Measurements from ENCODE around the gene SHISA9. TPM values are rescaled to one million over a fixed set of nuclear protein-coding genes. Genes with fewer than 3 reads are reported as not detected.
"Not testable (repeated sequence)": the region's sequence is repeated elsewhere in the genome, so short reads cannot be mapped to it uniquely, and the experiment has no call there.

SHISA9 gene
- not detected for total RNA-seq
- long read RNA-seq, result 0 reads

DNA sequence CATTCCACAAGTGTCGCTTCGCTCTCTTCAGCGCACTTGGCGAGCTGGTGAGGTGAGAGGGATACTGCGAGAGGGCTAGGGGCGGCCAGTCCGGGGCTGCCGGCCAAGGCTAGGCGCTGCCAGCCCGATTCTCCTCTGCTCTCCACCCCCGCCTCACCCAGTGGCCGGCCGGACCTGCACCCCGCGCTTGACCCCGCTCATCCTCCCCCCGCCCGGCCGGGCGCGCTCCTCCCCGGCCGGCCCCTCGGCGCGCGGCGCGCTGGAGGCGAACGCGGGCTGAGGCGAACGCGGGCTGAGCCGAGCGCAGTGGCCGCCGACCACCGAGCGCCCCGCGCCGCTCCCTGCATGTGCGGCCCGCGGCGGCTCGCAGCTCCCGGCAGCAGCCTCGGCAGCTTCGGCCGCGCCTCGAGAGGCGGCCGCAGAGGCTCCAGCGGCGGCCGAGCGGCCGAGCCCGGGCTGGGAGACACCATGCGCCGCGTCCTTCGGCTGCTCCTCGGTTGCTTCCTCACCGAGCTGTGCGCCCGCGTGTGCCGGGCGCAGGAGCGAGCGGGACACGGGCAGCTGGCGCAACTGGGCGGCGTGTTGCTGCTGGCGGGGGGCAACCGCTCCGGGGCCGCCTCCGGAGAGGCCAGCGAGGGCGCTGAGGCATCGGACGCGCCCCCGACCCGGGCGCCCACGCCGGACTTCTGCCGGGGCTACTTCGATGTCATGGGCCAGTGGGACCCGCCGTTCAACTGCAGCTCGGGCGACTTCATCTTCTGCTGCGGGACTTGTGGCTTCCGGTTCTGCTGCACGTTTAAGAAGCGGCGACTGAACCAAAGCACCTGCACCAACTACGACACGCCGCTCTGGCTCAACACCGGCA is at the start of gene SHISA9:
Gene SHISA9 (plus strand): TSS at position 2 of the 865 bp plus-strand sequence.
- Histone ChIP-seq H3K27me3 (ENCODE audit: low read depth) (peaks cover 72% of the 10 kb centered on the region), H3K27ac (no peak within 1 kb of the TSS), H3K4me1 (no peaks in the 10 kb centered on the region), H3K9me3 (no peaks in the 10 kb centered on the region), H3K36me3 (no peaks in the 10 kb centered on the region), H3K4me3 (no peak within 1 kb of the TSS)
- no peak for ATAC-seq
- intact Hi-C loops (cut with DNase I), result no loop called here
- DNase-seq, result no peak
- TF ChIP-seq, protein P1, sequence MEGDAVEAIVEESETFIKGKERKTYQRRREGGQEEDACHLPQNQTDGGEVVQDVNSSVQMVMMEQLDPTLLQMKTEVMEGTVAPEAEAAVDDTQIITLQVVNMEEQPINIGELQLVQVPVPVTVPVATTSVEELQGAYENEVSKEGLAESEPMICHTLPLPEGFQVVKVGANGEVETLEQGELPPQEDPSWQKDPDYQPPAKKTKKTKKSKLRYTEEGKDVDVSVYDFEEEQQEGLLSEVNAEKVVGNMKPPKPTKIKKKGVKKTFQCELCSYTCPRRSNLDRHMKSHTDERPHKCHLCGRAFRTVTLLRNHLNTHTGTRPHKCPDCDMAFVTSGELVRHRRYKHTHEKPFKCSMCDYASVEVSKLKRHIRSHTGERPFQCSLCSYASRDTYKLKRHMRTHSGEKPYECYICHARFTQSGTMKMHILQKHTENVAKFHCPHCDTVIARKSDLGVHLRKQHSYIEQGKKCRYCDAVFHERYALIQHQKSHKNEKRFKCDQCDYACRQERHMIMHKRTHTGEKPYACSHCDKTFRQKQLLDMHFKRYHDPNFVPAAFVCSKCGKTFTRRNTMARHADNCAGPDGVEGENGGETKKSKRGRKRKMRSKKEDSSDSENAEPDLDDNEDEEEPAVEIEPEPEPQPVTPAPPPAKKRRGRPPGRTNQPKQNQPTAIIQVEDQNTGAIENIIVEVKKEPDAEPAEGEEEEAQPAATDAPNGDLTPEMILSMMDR (IDR thresholded peaks at IDR 0.05), result no peak

DNA sequence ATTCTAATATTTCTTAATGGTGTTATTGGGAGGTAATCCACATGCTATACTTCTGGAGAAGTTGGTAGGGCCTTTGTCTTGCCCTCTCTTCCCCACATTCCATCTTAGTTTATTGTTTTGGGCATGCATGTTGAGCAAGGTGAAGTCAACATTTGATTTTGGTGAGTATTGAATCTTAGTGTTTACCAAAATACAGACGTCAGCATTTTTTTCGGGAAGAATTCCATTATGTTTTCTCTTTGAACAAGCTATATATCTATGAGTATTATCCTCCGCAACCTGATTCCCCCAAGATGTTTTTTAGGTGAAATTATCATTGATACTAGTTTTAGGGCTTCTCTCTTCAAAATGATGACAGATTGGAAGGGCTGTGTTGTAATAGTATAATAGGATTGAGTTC is 47.4 kb upstream of the SHISA9 start:
- H3K36me3 ChIP-seq, result no peaks in the 10 kb centered on the region
- H3K27ac ChIP-seq, result no peak overlapping the region
- no peaks in the 10 kb centered on the region for H3K27me3 ChIP-seq (ENCODE audit: low read depth)
- intact Hi-C loops (cut with DNase I), result no loop called here
- no peak overlapping the region for H3K4me3 ChIP-seq
- ATAC-seq (no peak), DNase-seq (no peak)
- no peaks in the 10 kb centered on the region for H3K9me3 ChIP-seq
- H3K4me1 ChIP-seq, result no peaks in the 10 kb centered on the region
- TF ChIP-seq, protein P1 (IDR thresholded peaks at IDR 0.05), result no peak

DNA sequence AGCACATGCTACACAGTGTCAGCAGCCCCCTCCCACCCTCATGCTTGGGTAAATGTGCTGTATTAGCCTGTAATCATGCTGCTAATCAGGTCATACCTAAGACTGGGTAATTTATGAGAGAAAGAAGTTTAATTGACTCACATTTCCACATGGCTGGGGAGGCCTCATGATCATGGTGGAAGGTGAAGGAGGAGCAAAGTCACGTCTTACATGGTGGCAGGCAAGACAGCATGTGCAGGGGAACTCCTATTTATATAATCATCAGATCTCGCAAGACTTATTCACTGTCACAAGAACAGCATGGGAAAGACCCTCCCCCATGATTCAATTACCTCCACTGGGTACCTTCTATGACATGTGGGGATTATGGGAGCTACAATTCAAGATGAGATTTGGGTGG is 44.0 kb upstream of the SHISA9 start:
- not testable (repeated sequence) for H3K27me3 ChIP-seq (ENCODE audit: low read depth); ATAC-seq

DNA sequence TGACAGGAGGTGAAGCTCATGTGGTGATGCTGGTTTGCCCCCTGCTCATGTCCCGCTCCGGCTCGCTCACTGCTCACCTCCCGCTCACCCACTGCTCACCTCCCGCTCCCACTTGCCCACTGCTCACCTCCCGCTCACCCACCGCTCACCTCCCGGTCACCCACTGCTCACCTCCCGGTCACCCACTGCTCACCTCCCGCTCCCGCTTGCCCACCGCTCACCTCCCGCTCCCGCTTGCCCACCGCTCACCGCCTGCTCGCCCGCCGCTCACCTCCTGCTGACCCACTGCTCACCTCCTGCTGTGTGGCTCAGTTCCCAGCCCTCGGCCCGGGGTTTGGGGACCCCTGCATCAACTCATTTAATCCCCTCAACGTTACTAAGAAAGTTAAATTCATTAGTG is 39.1 kb upstream of the SHISA9 start:
- Histone ChIP-seq H3K4me1 (no peaks in the 10 kb centered on the region), H3K4me3 (no peak overlapping the region), H3K27ac (no peak overlapping the region), H3K27me3 (ENCODE audit: low read depth) (no peaks in the 10 kb centered on the region), H3K9me3 (no peaks in the 10 kb centered on the region), H3K36me3 (no peaks in the 10 kb centered on the region)
- DNase-seq, result no peak
- intact Hi-C loops (cut with DNase I), result no loop called here
- TF ChIP-seq, protein P1 (IDR thresholded peaks at IDR 0.05), result no peak
- ATAC-seq, result no peak

More for the DNA sequence above, 44.0 kb upstream of the SHISA9 start:
- intact Hi-C loops (cut with DNase I); H3K27ac ChIP-seq; DNase-seq; H3K36me3 ChIP-seq; H3K4me3 ChIP-seq; H3K9me3 ChIP-seq; H3K4me1 ChIP-seq: not testable (repeated sequence)

DNA sequence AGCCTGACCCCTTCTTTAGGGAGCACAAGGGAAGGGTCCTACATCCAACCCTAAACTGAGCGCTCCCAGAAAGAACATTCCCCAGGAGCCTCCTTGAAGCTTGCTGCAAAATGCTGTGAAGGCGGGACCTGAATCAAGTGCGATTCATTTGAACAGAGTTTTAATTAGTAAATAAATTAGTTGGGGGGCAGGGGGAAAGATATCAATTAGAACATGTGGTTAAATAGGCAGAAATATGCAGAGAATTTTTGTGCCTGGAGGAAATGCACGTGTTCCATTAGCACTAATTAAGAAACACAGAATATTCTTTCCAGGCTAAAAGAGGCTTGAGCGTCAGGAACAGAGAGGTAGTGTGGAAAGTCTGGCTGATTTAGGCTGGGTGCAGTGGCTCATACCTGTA is 38.5 kb upstream of the SHISA9 start:
- no peaks in the 10 kb centered on the region for H3K36me3 ChIP-seq

More for the DNA sequence above, 38.5 kb upstream of the SHISA9 start:
- DNase-seq (no peak), ATAC-seq (no peak)
- Histone ChIP-seq H3K4me1 (no peaks in the 10 kb centered on the region), H3K4me3 (no peak overlapping the region), H3K27me3 (ENCODE audit: low read depth) (no peaks in the 10 kb centered on the region), H3K27ac (no peak overlapping the region), H3K9me3 (no peaks in the 10 kb centered on the region)
- TF ChIP-seq, protein P1 (IDR thresholded peaks at IDR 0.05), result no peak
- intact Hi-C loops (cut with DNase I), result no loop called here
